ENCODE measurements around the gene PTPN9.

Gene PTPN9

DNA sequence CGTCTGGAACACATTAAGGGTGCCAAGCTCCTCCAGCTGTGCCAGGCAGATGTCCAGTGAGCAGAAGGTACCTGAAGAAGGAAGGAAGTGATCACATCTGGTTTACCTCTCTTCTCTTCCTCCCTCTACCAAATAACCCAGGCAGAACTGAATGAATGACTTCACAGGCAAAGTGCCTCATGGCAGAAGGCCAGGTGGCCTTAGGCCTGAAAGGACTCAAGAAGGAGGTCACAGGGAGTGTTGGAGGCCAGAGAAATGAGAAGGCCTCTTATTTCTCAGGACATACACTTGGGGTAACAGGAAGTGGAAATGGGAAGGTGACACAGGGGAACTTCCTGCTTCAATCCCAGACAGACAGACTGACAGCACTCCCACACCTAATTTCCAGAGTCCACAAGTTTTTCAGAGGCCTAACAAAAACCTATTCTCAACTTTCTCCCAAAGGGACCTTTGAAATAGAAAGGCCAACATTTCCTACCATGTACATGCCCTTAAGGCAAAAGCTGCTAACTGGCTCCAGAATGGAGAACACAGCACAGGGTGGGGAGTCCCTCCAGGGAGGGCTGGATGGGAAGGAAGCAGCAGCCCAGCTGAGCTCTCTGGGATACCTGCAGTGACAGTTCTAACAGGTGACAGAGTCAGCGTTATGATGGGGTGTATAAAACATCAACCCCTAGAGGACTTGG is 110.1 kb downstream of the PTPN9 start:
- intact Hi-C loops (cut with DNase I): no loop called here
- peak in 1 of 42 donors; percentile 13 for DNase-seq

DNA sequence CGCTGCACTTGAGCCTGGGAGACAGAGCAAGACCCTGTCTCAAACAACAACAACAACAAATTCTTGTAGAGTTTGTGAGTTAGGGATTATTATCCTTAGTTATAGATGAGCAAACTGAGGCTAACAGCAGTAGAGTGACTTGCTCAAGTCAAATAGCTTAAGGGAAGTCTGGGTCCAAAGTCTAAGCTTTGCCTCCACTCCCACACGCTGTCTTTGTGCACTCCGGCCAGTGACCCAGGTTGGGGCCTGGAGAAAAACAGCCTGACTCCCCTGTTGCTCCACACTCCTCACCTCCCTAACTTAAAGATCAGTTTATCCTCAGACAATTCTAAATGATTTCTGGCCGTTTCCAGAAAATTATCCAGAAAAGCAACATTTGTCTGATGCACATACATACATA is 118.5 kb downstream of the PTPN9 start:
- intact Hi-C loops (cut with DNase I): no loop called here
- DNase-seq: no peak

DNA sequence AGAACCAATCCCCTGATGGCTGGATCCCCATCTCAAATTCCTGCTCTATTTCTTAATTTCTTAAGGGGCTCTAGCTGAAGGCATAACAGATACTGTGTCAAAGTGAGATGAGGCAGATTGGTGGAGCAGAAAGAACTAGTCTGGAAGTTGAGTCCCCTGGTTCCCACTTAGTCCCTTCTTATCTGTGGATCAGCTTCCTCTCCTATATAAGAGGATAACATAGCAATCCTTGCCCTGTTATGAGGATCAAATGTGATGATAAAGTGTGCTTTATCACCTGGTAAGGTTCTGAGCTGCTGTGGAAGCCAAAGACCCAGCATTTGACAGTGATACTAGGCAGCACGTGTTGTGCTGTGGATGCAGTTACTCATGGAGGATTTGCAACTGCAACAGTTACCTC is 119.5 kb downstream of the PTPN9 start:
- DNase-seq: no peak
- intact Hi-C loops (cut with DNase I): loop anchor here (10.0 kb wide), 2 partner anchors 115 to 185 kb away; partner anchors contain the start of genes IMP3, PTPN9 and SNX33

GRCh38 chr15:75456710-75457109 is 122.4 kb downstream of the PTPN9 start:
- DNase-seq: no peak
- intact Hi-C loops (cut with DNase I): loop anchor here (10.0 kb wide), 2 partner anchors 118 to 188 kb away; partner anchors contain the start of genes IMP3, PTPN9 and SNX33

GRCh38 chr15:75455982-75456531 is 123.1 kb downstream of the PTPN9 start:
- peak in 8 of 42 donors; percentile 29 to 51 (median 42) for DNase-seq
- intact Hi-C loops (cut with DNase I): loop anchor here (2.0 to 10.0 kb wide), 3 partner anchors 87 to 189 kb away; partner anchors contain the start of genes IMP3, MAN2C1, PTPN9 and SNX33

GRCh38 chr15:75455424-75455981 is 123.6 kb downstream of the PTPN9 start:
- intact Hi-C loops (cut with DNase I): loop anchor here (2.0 to 10.0 kb wide), 3 partner anchors 87 to 189 kb away; partner anchors contain the start of genes IMP3, MAN2C1, PTPN9 and SNX33

GRCh38 chr15:75454471-75455378 is 124.4 kb downstream of the PTPN9 start:
- peak in 34 of 42 donors; percentile 2 to 91 (median 74) for DNase-seq
- intact Hi-C loops (cut with DNase I): loop anchor here (2.0 to 10.0 kb wide), 3 partner anchors 86 to 190 kb away; partner anchors contain the start of genes IMP3, MAN2C1, PTPN9 and SNX33

More at GRCh38 chr15:75455424-75455981, 123.6 kb downstream of the PTPN9 start:
- peak; percentile 84 to 97 (median 92) for DNase-seq

DNA sequence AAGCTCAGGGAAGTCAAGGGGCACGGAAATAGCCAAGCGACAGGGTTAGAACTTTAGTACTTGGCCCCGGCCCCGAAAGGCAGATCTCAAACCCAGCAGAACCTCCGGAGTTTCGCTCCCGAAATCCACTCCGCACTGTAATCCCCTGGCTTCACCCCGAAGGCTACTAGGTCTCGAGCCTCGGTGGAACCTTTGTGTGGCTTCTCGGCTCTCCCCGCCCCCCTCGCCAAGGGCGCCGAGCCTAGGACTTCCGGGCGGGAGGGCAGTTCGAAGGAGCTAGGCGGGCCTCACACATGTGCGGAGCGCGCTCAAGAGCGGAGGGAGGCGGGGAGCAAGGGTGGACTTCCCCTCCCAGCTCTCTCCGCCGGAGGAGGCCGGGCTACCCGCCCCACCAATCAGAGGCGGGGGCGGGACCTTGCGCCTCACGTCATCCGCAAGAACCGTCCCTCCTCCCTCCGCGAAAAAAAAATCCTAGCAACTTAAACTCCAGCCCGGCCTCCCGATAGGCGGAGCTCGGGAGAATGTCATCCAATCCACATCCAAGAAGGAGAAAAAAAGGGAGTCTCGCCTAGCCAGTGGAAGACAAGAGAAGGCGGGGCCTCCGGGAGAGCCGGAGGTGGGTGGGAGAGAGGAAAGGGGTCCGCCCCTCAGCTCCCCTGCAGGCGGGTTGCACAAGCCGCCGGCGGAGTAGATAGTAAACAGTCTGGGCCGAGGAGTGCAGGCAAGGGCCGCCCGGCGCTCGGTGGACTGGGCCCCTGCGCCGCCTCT is 125.2 kb downstream of the PTPN9 start:
- intact Hi-C loops (cut with DNase I): loop anchor here (2.0 to 10.0 kb wide), 3 partner anchors 85 to 191 kb away; partner anchors contain the start of genes IMP3, MAN2C1, PTPN9 and SNX33
- peak; percentile 96 to 100 (median 98) for DNase-seq

- peak in 38 of 42 donors; percentile 9 to 52 (median 22) for DNase-seq
- intact Hi-C loops (cut with DNase I): loop anchor here (10.0 kb wide), 2 partner anchors 122 to 192 kb away; partner anchors contain the start of genes IMP3, PTPN9 and SNX33
These were observed 126.0 kb downstream of the PTPN9 start for GRCh38 chr15:75452865-75453702.

DNA sequence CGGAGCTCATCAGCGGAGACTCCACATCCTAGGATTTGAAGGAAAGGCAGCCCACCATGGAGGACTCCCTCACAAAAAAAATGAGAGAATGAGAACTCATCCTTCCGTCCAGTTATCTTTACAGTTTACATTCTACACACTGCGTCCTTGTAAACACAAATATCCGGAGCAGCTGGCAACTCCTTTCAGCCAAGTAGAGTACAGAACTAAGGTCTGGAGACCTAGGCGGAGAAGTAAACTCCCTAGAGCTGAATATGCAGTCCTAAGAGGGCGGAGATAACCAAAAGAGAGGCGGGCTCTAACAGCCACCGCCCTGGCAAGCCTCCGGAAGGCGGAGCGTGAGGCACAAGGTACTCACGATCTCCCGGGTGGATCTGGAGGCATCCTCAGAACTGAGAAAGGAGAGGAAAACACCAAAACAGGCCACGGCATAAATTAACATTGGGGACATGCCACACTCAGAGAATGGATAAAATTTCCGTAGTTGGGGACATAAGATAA is 126.7 kb downstream of the PTPN9 start:
- peak; percentile 65 to 93 (median 84) for DNase-seq
- intact Hi-C loops (cut with DNase I): loop anchor here (10.0 kb wide), 2 partner anchors 122 to 192 kb away; partner anchors contain the start of genes IMP3, PTPN9 and SNX33

GRCh38 chr15:75451674-75452363 is 127.3 kb downstream of the PTPN9 start, which contains the start of gene SIN3A:
TSS of gene SIN3A (minus strand) at chr15:75451690. CDS start at chr15:75430375, 21,315 bp downstream.
- intact Hi-C loops (cut with DNase I): loop anchor here (10.0 kb wide), 2 partner anchors 123 to 193 kb away; partner anchors contain the start of genes IMP3, PTPN9 and SNX33

GRCh38 chr15:75451202-75451673 is 127.9 kb downstream of the PTPN9 start:
- DNase-seq: no peak
- intact Hi-C loops (cut with DNase I): loop anchor here (10.0 kb wide), 2 partner anchors 124 to 194 kb away; partner anchors contain the start of genes IMP3, PTPN9 and SNX33

More at GRCh38 chr15:75451674-75452363, 127.3 kb downstream of the PTPN9 start, which contains the start of gene SIN3A:
- DNase-seq: peak; percentile 97 to 100 (median 99)

DNA sequence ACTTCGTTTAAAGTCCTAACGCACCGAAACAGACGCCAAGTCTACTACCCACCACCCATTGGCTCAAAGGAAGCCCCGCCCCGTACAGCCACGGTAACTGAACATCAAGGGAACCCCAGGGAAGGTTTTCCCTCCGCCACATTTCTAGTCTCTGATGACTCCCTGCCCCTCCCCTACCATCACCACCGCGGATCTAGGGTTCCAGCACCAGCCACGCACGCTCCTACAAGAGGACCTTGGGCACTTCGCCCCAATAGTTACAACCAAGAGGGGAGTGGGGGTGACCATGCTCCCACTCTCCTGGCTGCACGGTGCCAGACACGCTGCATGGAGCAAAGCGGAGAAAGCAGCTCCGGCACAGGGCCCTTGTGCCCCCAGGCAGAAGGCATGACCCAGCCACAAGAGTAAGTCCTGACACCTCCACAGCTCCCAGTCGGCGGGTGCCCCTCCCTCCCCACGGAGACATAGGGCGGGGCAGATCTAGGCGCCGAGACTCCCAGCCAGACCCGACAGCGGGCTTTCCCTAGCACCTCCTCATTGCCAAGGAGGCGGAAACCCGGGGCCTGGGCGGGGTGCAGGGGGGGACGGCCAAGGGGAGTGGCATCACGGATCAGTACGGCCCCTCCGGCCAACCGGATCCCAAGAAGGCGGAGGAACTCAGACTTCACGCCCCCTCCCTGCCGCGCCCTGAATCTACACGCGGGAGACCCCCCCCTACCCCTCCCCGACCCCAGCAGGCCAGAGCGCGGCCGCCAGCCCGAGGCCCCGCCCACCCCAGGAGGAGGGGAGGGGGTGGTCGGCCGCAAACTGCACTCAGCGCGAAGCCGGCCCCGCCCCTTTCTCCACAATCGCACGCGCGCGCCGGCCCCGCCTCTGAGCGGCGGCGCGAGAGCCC is 128.6 kb downstream of the PTPN9 start:
- intact Hi-C loops (cut with DNase I): loop anchor here (10.0 kb wide), 2 partner anchors 124 to 194 kb away; partner anchors contain the start of genes IMP3, PTPN9 and SNX33
- DNase-seq: peak; percentile 84 to 97 (median 93)

- intact Hi-C loops (cut with DNase I): loop anchor here (10.0 kb wide), 2 partner anchors 125 to 195 kb away; partner anchors contain the start of genes IMP3, PTPN9 and SNX33
- no peak for DNase-seq
These were observed 129.4 kb downstream of the PTPN9 start for GRCh38 chr15:75449585-75450306.

All from head of caudate nucleus (tissue), 42 donors.